GM19043 (cell line): ENCODE measurements around the gene AHRR.
A peak's percentile ranks its signal among the peaks of the same experiment; 100 is the strongest.
"Not testable (repeated sequence)": the region's sequence is repeated elsewhere in the genome, so short reads cannot be mapped to it uniquely, and the experiment has no call there.

Experiments used
- ATAC-seq: cut with Tn5 transposase; IDR thresholded peaks from one replicate; pipeline ENCODE4 v1.9.1; 2021; ENCODE audit warnings: low read depth; ENCODE audit not compliant: unreplicated experiment

AHRR gene

GRCh38 chr5:390623-391491 lies 69.3 kb downstream of the AHRR start:
- no peak for ATAC-seq

- ATAC-seq, result peak; percentile 89
These were observed 71.0 kb downstream of the AHRR start for GRCh38 chr5:392431-392988.

GRCh38 chr5:393846-394275 lies 72.3 kb downstream of the AHRR start:
- ATAC-seq, result no peak

DNA sequence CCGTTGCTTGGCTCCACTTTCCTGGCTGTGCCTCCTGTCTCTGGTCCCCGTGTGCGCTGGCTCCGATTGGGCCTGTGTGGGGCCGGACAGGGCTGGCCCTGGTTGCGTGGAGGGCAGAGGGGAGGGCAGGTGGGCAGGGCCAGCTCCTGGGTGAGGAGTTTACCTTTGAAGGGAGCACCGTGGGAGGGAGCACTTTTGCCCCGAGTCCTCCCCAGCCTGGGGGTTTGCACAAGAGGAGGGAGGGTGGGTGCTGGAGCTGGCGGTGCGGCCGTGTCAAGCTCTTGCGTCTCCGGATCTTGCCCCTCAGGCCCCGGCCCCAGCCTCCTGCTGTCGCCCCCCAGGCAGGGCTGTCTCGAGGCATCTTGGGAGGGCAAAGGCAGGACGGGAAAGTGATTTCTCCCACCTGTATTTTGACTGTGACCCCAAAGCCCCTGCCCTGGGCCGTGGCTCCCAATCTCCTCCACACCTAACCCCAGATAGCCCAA lies 73.2 kb downstream of the AHRR start:
- ATAC-seq, result no peak

DNA sequence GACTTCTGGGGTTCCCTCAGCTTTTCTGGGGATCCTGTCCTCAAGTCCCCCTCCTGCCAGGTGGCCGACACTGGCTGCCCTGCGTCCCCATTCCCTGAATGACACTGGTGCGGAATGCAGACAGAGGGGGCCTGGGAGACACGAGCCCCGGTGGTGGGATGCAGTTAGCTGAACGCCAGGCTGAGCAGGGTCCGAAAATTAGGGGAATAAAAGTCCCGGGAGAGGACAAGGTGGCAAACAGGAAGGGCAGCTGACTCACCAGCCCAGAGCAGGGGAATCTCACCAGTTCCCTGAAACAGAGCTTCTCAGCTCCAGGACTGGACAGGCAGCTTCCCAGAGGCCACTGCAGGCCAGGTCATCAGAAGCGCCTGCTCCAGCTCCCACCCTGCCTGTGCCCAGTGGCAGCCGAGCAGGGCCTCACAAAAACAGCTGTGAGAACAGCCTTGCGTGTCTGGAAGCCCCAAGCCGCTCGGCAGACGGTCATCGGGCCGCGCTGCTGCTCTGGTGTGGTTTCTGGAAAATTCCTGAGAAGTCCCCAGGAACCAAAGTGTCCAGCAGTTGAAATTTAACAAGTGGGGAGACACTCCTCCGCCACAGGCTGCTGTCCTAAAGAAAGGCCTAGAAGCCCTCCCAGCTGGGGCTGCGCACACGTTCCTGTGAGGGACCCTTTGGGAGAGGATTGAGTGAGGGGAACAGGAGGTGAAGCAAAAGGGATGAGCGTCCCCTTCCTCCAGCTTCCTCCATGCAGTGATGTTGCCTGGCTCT lies 73.8 kb downstream of the AHRR start:
- ATAC-seq, result no peak

DNA sequence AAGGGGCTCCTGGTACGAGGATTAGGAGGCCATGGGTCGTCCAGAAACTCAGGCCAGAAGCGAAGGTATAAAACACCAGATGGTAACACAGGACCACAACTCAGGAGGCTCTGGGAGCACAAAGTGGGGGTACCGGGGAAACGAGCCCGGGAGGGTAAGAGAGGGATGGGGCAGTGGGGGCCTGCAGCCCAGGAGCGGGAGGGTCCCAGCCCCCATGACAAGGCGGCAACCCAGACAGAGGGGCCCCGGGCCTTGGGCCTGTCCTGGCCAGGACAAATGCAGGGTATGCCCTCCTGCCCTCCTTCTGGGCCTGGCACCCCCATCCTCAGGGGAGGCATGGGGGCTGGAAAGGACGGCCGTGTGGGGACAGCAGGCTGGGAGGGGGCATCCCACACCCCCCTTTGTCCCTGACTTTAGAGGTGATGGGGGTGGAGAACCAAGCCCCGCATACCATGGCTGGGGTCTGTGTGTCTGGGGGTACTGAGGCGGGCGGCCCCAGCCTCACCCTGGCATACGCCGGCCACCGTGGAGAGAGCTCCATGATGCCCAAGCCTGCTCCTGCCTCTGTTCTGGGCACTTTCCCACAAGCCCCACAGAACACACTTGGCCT lies 74.5 kb downstream of the AHRR start:
- ATAC-seq, result no peak

DNA sequence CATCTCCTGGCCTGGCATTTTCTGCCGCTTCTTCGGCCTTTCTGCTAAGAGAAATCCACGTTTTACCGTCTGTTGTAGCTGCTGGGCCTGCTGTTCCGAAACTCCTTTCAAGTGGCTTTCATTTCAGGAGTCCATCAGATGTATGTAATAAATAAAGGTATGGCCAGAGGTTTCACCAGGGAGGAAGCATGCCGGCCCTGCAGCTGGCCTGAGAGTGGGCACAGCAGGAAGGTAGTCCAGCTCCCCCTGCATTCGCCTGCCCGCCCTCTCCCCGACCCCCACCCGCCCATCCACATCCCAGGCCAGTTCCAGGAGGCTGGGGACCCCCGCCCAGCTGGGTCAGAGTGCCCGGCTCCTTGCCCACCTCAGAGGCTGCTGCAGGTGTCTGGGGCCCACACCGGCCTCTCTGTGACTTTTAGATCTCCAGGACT lies 75.0 kb downstream of the AHRR start:
- no peak for ATAC-seq

DNA sequence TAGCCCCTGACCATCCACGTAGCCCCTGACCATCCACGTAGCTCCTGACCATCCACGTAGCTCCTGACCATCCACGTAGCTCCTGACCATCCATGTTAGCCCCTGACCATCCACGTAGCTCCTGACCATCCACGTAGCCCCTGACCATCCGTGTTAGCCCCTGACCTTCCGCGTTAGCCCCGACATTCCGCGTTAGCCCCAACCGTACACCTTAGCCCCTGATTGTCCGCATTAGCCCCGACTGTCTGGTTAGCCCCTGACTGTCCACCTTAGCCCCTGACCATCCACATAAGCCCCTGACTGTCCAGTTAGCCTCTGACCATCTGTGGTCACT lies 76.6 kb downstream of the AHRR start:
- ATAC-seq, result not testable (repeated sequence)

GRCh38 chr5:398475-399295 lies 77.2 kb downstream of the AHRR start:
- no peak for ATAC-seq

DNA sequence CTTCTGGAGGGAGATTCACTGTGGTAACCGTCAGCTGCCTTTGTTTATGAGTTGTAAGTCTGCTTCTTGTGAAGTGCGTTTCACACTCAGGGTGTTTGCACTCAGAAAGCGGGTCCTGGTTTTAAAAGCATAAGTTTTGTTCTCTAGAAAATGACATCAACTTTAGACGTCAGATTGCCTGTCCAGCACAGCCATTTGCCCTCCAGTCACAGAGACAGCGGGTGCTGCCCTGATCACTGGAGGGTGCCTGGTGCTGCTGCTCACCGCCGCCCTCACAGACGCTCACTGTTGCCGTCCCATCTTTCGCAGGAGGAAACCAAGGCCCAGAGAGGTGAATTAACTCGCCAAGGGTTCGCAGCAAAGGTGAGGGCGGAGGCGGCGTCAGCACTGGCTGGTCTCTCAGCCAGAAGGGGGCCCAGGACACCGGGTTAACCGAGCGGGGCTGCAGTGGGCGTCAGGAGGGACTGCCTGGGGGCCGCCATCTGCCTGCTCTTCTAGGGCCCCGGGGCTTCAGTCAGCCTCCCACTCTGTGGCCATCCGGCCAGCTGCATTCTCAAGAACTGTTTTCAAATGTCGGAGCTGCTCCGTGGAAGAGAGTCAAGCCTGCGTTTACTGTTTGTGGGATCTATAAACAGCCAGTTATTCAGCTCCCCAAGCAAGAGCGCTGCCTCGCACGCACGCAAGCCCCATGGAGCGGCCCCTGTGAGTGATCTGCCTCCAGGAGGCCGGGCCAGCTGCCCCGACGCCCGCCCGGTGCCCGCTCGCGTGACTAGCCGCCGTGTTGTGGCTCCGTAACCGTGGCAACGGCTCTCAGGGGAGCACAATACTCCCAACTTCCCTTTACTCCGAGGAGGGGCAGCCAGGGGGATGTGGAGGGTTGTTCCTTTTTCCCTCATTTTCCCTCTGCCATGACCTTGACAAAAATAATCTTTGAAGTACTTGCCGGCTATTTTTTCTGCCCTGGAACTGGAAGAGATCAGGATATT lies 78.1 kb downstream of the AHRR start:
- ATAC-seq, result peak; percentile 72

- peak; percentile 15 for ATAC-seq
These were observed 79.0 kb downstream of the AHRR start for GRCh38 chr5:400282-401145.

DNA sequence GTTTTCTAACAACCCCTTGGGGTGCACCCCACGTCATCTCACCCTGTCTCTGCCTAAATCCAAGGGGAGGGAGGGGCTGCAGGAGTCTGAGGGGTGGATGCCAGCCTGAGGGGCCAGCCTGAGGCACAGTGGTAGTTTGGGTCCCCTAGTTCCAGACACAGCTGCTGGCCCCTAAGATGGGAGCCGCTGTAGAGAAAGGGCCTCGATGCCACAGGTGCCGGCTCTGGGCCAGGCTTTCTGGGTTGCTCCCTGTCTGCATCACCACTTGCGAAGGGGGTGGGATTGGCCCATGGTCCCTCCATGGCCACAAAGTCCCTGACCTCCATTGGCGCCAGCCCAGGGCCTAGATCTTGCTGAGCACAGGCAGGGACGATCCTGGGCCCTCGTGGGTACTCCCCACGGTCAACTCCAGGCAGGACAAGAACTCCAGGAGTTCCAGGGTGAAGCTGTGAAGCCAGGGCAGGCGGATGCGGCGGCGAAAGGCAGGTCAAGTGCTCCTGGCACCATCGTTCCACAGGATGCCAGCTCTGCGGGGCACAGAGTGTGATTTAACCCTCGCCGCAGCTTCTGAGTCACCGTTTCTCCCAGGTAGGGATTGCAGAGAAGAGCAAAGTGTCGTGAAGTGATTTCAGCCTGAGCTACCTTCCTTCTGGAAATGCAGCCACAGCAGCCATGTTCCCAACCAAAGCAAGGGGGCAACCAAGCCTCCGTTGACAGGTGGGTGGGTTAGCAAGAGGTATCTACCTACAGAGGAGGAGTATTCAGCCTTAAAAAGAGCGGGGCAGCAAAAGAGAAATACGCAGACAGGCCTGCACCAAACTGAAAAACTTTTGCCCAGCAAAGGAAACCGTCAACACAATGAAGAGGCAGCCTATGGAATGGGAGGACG lies 79.9 kb downstream of the AHRR start:
- no peak for ATAC-seq

DNA sequence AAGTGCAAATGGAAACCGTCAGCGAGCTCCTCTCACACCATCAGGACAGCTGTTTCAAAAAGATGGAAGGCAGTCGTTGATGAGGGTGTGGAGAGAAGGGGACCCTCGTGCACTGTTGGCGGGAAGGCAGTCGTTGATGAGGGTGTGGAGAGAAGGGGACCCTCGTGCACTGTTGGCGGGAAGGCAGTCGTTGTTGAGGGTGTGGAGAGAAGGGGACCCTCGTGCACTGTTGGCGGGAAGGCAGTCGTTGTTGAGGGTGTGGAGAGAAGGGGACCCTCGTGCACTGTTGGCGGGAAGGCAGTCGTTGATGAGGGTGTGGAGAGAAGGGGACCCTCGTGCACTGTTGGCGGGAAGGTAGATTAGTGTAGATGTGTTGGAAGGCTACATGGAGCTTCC lies 80.7 kb downstream of the AHRR start:
- not testable (repeated sequence) for ATAC-seq

DNA sequence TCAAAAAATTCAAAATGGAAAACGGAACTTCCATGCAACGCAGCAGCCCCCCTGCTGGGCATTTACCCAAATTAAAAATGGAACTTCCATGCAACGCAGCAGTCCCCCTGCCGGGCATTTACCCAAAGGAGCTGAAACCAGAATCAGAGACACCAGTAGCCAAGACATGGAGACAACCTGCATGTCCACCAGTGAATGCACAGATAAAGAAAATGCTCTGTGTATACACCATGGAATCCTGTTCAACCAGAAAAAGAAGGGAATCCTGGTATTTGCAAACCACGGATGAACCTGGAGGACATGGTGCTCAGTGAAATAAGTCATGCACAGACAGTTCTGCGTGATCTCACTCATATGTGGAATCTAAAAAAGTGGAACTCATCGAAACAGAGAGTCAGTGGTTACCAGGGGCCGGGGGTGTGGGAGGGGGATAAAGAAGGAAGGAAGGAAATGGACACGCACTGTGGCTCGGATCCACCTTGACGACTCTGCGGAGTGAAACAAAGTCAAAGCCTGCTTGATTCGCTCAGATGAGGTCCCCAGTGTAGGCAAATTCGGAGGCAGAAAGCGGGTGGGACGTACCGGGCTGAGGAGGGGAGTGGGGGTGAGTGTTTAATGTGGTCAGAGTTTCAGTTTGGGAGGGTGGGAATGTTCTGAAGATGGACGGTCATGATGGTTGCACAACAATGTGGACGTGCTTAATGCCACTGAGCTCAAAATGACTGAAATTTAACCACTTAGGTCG lies 81.3 kb downstream of the AHRR start:
- peak; percentile 45 for ATAC-seq

GRCh38 chr5:403995-404394 lies 82.5 kb downstream of the AHRR start:
- ATAC-seq, result no peak

DNA sequence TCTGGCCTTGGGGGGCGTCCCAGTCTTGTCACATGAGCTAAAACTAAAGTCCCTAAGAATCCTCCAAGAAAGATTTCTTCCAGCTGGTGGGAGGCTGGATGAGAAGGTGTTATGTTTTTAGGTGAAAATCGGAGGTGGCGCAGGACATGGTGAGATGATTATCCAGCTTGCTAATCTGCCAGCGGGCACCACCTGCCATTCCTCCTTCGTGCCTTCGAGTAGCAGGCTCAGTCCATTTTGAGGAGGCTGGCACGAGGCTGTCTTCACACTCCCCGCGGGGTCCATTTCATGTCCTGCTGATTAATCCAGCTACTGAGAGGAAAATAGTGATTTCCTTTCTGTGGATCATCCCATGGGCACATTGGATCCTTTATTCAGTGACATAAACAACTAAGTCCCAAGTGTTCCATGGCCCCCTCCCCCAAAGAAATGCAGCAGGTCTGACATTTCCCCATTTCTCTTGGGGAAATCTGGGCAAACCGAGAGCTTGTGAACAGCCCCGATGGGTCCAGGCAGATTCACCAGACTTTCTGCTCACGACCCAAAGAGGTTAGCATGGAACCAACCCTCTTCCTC lies 83.2 kb downstream of the AHRR start:
- ATAC-seq, result no peak
